HepG2 (cell line): ENCODE results near the gene NR1H3. TPM values are rescaled to one million over a fixed set of nuclear protein-coding genes. Genes with fewer than 3 reads are reported as not detected.

ENCODE experiments used
- ATAC-seq: fragments of 200-7000 bp; cut with Tn5 transposase; 3 replicates; pipeline ENCODE4 v1.9.1; 2020; ENCODE audit warnings: mild to moderate bottlenecking, moderate library complexity
- BruUV-seq: library from RNA; stranded (reverse); fragments of 400-500 nt; replicated peaks from 2 replicates; lab custom pipeline; 2021; lab: Mats Ljungman, UMichigan
- CTCF ChIA-PET: fragments of 300-600 bp; formaldehyde crosslinking; extraction: SDS; loops from one replicate; lab custom pipeline; 2021; ENCODE audit warnings: low total read pairs, inconsistent platforms, low intra/inter-chr PET ratio; lab: Yijun Ruan, JAX
- POLR2A ChIA-PET: fragments of 350-600 bp; sonication (Branson Sonifier 250); formaldehyde crosslinking; loops from one replicate; lab custom pipeline; 2020; ENCODE audit warnings: antibody characterized with exemption, inconsistent platforms; lab: Yijun Ruan, JAX
- DNase-seq: peaks from one replicate; pipeline ENCODE4 v3.0.0-alpha.2; 2015; ENCODE audit warnings: low spot score
- FAIRE-seq: peaks from 3 replicates; lab custom pipeline; 2011; peaks lifted over from hg19 to GRCh38; lab: Jason Lieb, UNC
- H2AFZ ChIP-seq: one replicate; pipeline ENCODE4 v1.6.1; 2011; ENCODE audit warnings: low read length, inconsistent platforms
- H3K27ac ChIP-seq: fragments of 300-600 bp; 3 replicates; pipeline ENCODE4 v1.8.0; 2011; ENCODE audit warnings: mixed run types, mild to moderate bottlenecking, mixed read lengths, low read length, inconsistent platforms; ENCODE audit not compliant: insufficient read depth; ENCODE audit errors: extremely low read length
- H3K27me3 ChIP-seq, 2 experiments: fragments of 200-600 bp in 1 of 2; 2 replicates in 1 of 2; 3 replicates in 1 of 2; pipeline versions ENCODE4 v1.6.0 to v1.8.0; 2011; ENCODE audit warnings: low read length in 2 of 2, mild to moderate bottlenecking in 2 of 2, moderate library complexity in 2 of 2, inconsistent platforms in 1 of 2; ENCODE audit not compliant: insufficient read depth in 2 of 2, control insufficient read depth in 1 of 2
- H3K36me3 ChIP-seq, 2 experiments: fragments of 200-600 bp in 1 of 2; replicated peaks in 1 of 2; 2 replicates in 1 of 2; 3 replicates in 1 of 2; pipeline versions ENCODE4 v1.5.1 to v1.8.0; 2011; ENCODE audit warnings: low read length in 2 of 2, inconsistent platforms in 1 of 2; ENCODE audit not compliant: insufficient read depth in 2 of 2, control insufficient read depth in 1 of 2
- H3K4me1 ChIP-seq: 2 replicates; pipeline ENCODE4 v1.5.1; 2012; ENCODE audit warnings: low read length, inconsistent platforms; ENCODE audit not compliant: insufficient read depth
- H3K4me2 ChIP-seq: 2 replicates; pipeline ENCODE4 v1.6.0; 2011; ENCODE audit warnings: low read depth, low read length, inconsistent platforms
- H3K4me3 ChIP-seq, 3 experiments: fragments of 200-600 bp in 1 of 3; sonication (generic), shearing (Covaris generic) in 1 of 3; replicated peaks in 1 of 3; 2 replicates each; pipeline ENCODE4 v1.5.1; 2011 to 2016; ENCODE audit warnings: low read length in 3 of 3, inconsistent platforms in 2 of 3, low read depth in 2 of 3, mild to moderate bottlenecking in 2 of 3, control low read depth in 1 of 3, mixed read lengths in 1 of 3; ENCODE audit not compliant: insufficient read depth in 1 of 3
- H3K79me2 ChIP-seq: one replicate; pipeline ENCODE4 v1.6.1; 2011; ENCODE audit warnings: low read length, inconsistent platforms; ENCODE audit not compliant: insufficient read depth
- H3K9ac ChIP-seq: 2 replicates; pipeline ENCODE4 v1.6.0; 2011; ENCODE audit warnings: mild to moderate bottlenecking, low read depth, low read length, inconsistent platforms; ENCODE audit not compliant: insufficient read depth
- H3K9me3 ChIP-seq: 2 replicates; pipeline ENCODE4 v1.5.1; 2012; ENCODE audit warnings: mild to moderate bottlenecking, low read length
- H4K20me1 ChIP-seq: 2 replicates; pipeline ENCODE4 v1.6.0; 2011; ENCODE audit warnings: inconsistent platforms, mild to moderate bottlenecking, low read length, moderate library complexity; ENCODE audit not compliant: insufficient read depth
- GTF3A ChIP-seq: sonication (generic); formaldehyde crosslinking; conservative IDR thresholded peaks from 2 replicates; pipeline ENCODE4 v1.4.0; 2020; ENCODE audit warnings: mild to moderate bottlenecking, missing genetic modification reagents
- HHEX ChIP-seq: IDR thresholded peaks from 2 replicates; pipeline ENCODE4 v1.6.1; 2016; ENCODE audit warnings: control low read depth
- HMG20B ChIP-seq: conservative IDR thresholded peaks from 2 replicates; pipeline ENCODE4 v1.6.1; 2016; ENCODE audit warnings: missing genetic modification reagents, missing compliant biosample characterization
- IRX3 ChIP-seq: sonication (generic); formaldehyde crosslinking; IDR thresholded peaks from 2 replicates; pipeline ENCODE4 v1.8.1; 2023; ENCODE audit warnings: mild to moderate bottlenecking, low read depth, missing genetic modification reagents, borderline replicate concordance
- LCORL ChIP-seq, 2 experiments: fragments of 450-650 bp in 1 of 2; sonication (generic) in 1 of 2; formaldehyde crosslinking in 1 of 2; IDR thresholded peaks; 2 replicates each; pipeline versions ENCODE4 v1.5.0 to v1.6.1; 2017 to 2020; ENCODE audit warnings: antibody characterized with exemption in 1 of 2, missing genetic modification reagents in 1 of 2
- PAF1 ChIP-seq: IDR thresholded peaks from 2 replicates; pipeline ENCODE4 v1.6.1; 2016; ENCODE audit warnings: missing genetic modification reagents, missing compliant biosample characterization
- POLR2AphosphoS5 ChIP-seq: IDR thresholded peaks from 2 replicates; pipeline ENCODE4 v1.6.1; 2012; ENCODE audit warnings: low read depth, low read length
- POLR2G ChIP-seq: fragments of 200-400 bp; formaldehyde crosslinking; IDR thresholded peaks from 2 replicates; pipeline ENCODE4 v1.6.1; 2018; ENCODE audit warnings: mild to moderate bottlenecking, low read depth, low read length, moderate library complexity
- RARA ChIP-seq: IDR thresholded peaks from 2 replicates; pipeline ENCODE4 v1.6.1; 2016; ENCODE audit warnings: missing genetic modification reagents, missing compliant biosample characterization
- RBFOX2 ChIP-seq: fragments of 200-400 bp; formaldehyde crosslinking; IDR thresholded peaks from 2 replicates; pipeline ENCODE4 v1.6.1; 2017; ENCODE audit warnings: low read depth, mild to moderate bottlenecking, low read length
- SALL1 ChIP-seq: sonication (generic); formaldehyde crosslinking; IDR thresholded peaks from 2 replicates; pipeline ENCODE4 v1.8.0; 2022; ENCODE audit warnings: mild to moderate bottlenecking, missing genetic modification reagents
- SPEN ChIP-seq: sonication (generic); formaldehyde crosslinking; IDR thresholded peaks from 2 replicates; pipeline ENCODE4 v1.5.1; 2020; ENCODE audit warnings: low read depth, mild to moderate bottlenecking, missing genetic modification reagents
- ZNF224 ChIP-seq: sonication (generic); formaldehyde crosslinking; IDR thresholded peaks from 2 replicates; pipeline ENCODE4 v1.5.0; 2020; ENCODE audit warnings: mild to moderate bottlenecking, missing genetic modification reagents
- ZNF7 ChIP-seq: IDR thresholded peaks from 2 replicates; pipeline ENCODE4 v1.6.1; 2016; ENCODE audit warnings: missing biosample characterization, missing genetic modification reagents
- ZNF720 ChIP-seq: sonication (generic); formaldehyde crosslinking; IDR thresholded peaks from 2 replicates; pipeline ENCODE4 v1.4.0; 2020; ENCODE audit warnings: missing genetic modification reagents
- ZNF850 ChIP-seq: sonication (generic); formaldehyde crosslinking; conservative IDR thresholded peaks from 2 replicates; pipeline ENCODE4 v1.9.0; 2021; ENCODE audit warnings: mild to moderate bottlenecking, missing genetic modification reagents
- WGBS: methylation state at CpG from one replicate; pipeline ENCODE4 v1.1.6; 2017; ENCODE audit warnings: low lambda C conversion rate; 5-methylcytosine and 5-hydroxymethylcytosine counted together
- in situ Hi-C: cut with HindIII; loops from 2 replicates; pipeline ENCODE4 v1.10.0; 2017; ENCODE audit warnings: low pct_unique_long_range_greater_than_20kb; ENCODE audit not compliant: extremely low pct_ligation_motif_present
- intact Hi-C: fragments of 100-400 bp; cut with micrococcal nuclease; formaldehyde crosslinking; loops from one replicate; pipeline ENCODE4 v1.10.0; 2022; ENCODE audit not compliant: unreplicated experiment
- polyA plus RNA-seq, 8 experiments: library from polyadenylated mRNA; depleted of rRNA in 3 of 8; stranded (reverse) in 7 of 8; unstranded in 1 of 8; fragments of >200 nt; fragmentation: Illumina TruSeq in 4 of 8; extraction: Trizol in 4 of 8; gene quantifications; 2 replicates each; pipeline versions ENCODE4 v1.2.1 to v1.2.3, GENCODE V29; 2011 to 2016; ENCODE audit warnings: low read depth in 4 of 8, missing spikeins in 1 of 8, mixed read lengths in 1 of 8; ENCODE audit not compliant: insufficient read depth in 1 of 8
- total RNA-seq, 5 experiments: library from RNA; depleted of rRNA; stranded (reverse); fragments of >200 nt; fragmentation: Illumina TruSeq; extraction: Trizol; gene quantifications; 2 replicates each; pipeline ENCODE4 v1.2.3, GENCODE V29; 2016; ENCODE audit warnings: low read depth in 1 of 5
- TF ChIP-seq, protein P1 (sequence below): sonication (generic); formaldehyde crosslinking; IDR thresholded peaks from 2 replicates; pipeline ENCODE4 v1.4.0; 2020; ENCODE audit warnings: missing genetic modification reagents
- TF ChIP-seq, protein P2 (sequence below): sonication (generic); IDR thresholded peaks from 2 replicates; pipeline ENCODE4 v1.6.1; 2016; ENCODE audit warnings: low read depth, borderline replicate concordance
- TF ChIP-seq, protein P3 (sequence below): sonication (generic); formaldehyde crosslinking; IDR thresholded peaks from 2 replicates; pipeline ENCODE4 v1.8.0; 2022; ENCODE audit warnings: mild to moderate bottlenecking, missing genetic modification reagents; ENCODE audit not compliant: insufficient replicate concordance
- TF ChIP-seq, protein P4 (sequence below): sonication (generic); formaldehyde crosslinking; IDR thresholded peaks from 2 replicates; pipeline ENCODE4 v1.5.0; 2020; ENCODE audit warnings: mild to moderate bottlenecking, missing genetic modification reagents

NR1H3 gene
- total and polyA plus RNA-seq, 2 of the 13 experiments (the other 11 are each of a cell fraction or from before 2014, with no cell fraction given), result 41.8 to 102 TPM

DNA sequence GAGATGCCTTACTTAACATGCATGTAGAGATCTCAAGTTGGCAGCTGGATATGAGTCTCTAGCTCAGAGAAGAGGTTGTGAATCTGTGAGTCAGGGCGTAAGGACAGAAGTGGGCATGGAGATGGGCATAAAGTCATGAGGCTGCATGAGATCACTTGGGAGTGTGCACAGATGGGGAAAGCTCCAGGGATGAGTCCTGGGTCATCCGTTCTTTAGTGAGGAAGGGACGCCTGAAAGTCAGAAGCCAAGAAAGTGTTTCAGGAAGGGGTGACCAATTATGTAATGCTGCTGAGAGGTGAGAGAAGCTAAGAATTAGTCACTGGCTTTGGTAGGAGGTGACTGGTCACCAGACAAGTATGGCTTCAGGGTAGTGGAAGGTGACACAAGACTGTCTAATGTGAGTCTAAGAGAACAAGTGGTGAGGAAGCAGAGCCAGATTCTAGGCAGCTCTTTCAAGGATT, 15.9 kb upstream of the NR1H3 start:
- in situ Hi-C loops, result no loop called here
- no peak for DNase-seq
- Histone ChIP-seq H3K9ac (no peak overlapping the region), H3K9me3 (no peaks in the 10 kb centered on the region), H3K4me2 (no peak overlapping the region), H2AFZ (no peak overlapping the region), H3K36me3 (peaks cover 24 to 46% of the 10 kb centered on the region in 2 experiments; a peak in 4 of 5 replicates), H4K20me1 (no peaks in the 10 kb centered on the region), H3K4me1 (peaks cover 27% of the 10 kb centered on the region), H3K27me3 (no peaks in the 10 kb centered on the region), H3K27ac (no peak overlapping the region), H3K79me2 (no peaks in the 10 kb centered on the region), H3K4me3 (no peak overlapping the region)
- POLR2A ChIA-PET, result interaction anchor here (1.0 to 2.8 kb wide), 7 partner anchors 16 to 64 kb away, joined by 3 to 8 read pairs (median 3); partner anchors contain the start of genes DDB2 and NR1H3
- no peak for ATAC-seq
- FAIRE-seq, result no peak
- 97% methylated on average over 3 of the region's 3 CpGs for WGBS
- CTCF ChIA-PET, result interaction anchor here (0.7 kb wide), 1 partner anchor 18 kb away, joined by 3 read pairs; no protein-coding TSS in a partner anchor
- intact Hi-C loops, result no loop called here
- BruUV-seq, result no TSS peak
- TF ChIP-seq GTF3A (no peak), IRX3 (CRISPR knock-in tag) (no peak), ZNF720 (no peak), SALL1 (no peak), PAF1 (CRISPR knock-in tag) (0 out of 2 replicates have a peak, but pooled peaks have one; percentile 33), LCORL (IDR thresholded peaks at IDR 0.05) (no peak), LCORL (CRISPR knock-in tag; IDR thresholded peaks at IDR 0.05) (no peak), HHEX (no peak), ZNF224 (no peak), ZNF850 (CRISPR knock-in tag) (no peak), POLR2AphosphoS5 (peak; percentile 47), RARA (no peak), RBFOX2 (no peak), HMG20B (no peak), SPEN (peak; percentile 31; the same call in 1 of the 2 replicates), POLR2G (0 out of 2 replicates have a peak, but pooled peaks have one; percentile 37), ZNF7 (CRISPR knock-in tag) (no peak)
- TF ChIP-seq, protein P1, sequence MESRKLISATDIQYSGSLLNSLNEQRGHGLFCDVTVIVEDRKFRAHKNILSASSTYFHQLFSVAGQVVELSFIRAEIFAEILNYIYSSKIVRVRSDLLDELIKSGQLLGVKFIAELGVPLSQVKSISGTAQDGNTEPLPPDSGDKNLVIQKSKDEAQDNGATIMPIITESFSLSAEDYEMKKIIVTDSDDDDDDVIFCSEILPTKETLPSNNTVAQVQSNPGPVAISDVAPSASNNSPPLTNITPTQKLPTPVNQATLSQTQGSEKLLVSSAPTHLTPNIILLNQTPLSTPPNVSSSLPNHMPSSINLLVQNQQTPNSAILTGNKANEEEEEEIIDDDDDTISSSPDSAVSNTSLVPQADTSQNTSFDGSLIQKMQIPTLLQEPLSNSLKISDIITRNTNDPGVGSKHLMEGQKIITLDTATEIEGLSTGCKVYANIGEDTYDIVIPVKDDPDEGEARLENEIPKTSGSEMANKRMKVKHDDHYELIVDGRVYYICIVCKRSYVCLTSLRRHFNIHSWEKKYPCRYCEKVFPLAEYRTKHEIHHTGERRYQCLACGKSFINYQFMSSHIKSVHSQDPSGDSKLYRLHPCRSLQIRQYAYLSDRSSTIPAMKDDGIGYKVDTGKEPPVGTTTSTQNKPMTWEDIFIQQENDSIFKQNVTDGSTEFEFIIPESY (CRISPR knock-in tag), result no peak
- TF ChIP-seq, protein P2, sequence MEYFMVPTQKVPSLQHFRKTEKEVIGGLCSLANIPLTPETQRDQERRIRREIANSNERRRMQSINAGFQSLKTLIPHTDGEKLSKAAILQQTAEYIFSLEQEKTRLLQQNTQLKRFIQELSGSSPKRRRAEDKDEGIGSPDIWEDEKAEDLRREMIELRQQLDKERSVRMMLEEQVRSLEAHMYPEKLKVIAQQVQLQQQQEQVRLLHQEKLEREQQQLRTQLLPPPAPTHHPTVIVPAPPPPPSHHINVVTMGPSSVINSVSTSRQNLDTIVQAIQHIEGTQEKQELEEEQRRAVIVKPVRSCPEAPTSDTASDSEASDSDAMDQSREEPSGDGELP, result no peak
- TF ChIP-seq, protein P3, sequence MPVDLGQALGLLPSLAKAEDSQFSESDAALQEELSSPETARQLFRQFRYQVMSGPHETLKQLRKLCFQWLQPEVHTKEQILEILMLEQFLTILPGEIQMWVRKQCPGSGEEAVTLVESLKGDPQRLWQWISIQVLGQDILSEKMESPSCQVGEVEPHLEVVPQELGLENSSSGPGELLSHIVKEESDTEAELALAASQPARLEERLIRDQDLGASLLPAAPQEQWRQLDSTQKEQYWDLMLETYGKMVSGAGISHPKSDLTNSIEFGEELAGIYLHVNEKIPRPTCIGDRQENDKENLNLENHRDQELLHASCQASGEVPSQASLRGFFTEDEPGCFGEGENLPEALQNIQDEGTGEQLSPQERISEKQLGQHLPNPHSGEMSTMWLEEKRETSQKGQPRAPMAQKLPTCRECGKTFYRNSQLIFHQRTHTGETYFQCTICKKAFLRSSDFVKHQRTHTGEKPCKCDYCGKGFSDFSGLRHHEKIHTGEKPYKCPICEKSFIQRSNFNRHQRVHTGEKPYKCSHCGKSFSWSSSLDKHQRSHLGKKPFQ, result no peak
- TF ChIP-seq, protein P4, sequence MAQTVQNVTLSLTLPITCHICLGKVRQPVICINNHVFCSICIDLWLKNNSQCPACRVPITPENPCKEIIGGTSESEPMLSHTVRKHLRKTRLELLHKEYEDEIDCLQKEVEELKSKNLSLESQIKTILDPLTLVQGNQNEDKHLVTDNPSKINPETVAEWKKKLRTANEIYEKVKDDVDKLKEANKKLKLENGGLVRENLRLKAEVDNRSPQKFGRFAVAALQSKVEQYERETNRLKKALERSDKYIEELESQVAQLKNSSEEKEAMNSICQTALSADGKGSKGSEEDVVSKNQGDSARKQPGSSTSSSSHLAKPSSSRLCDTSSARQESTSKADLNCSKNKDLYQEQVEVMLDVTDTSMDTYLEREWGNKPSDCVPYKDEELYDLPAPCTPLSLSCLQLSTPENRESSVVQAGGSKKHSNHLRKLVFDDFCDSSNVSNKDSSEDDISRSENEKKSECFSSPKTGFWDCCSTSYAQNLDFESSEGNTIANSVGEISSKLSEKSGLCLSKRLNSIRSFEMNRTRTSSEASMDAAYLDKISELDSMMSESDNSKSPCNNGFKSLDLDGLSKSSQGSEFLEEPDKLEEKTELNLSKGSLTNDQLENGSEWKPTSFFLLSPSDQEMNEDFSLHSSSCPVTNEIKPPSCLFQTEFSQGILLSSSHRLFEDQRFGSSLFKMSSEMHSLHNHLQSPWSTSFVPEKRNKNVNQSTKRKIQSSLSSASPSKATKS (CRISPR knock-in tag), result no peak
